ENCODE data around the gene PEMT. TPM values are rescaled to one million over a fixed set of nuclear protein-coding genes. Genes with fewer than 3 reads are reported as not detected.

PEMT gene
- total RNA-seq, 2 donors from 2014 or later: 16.9 to 23.8 TPM

DNA sequence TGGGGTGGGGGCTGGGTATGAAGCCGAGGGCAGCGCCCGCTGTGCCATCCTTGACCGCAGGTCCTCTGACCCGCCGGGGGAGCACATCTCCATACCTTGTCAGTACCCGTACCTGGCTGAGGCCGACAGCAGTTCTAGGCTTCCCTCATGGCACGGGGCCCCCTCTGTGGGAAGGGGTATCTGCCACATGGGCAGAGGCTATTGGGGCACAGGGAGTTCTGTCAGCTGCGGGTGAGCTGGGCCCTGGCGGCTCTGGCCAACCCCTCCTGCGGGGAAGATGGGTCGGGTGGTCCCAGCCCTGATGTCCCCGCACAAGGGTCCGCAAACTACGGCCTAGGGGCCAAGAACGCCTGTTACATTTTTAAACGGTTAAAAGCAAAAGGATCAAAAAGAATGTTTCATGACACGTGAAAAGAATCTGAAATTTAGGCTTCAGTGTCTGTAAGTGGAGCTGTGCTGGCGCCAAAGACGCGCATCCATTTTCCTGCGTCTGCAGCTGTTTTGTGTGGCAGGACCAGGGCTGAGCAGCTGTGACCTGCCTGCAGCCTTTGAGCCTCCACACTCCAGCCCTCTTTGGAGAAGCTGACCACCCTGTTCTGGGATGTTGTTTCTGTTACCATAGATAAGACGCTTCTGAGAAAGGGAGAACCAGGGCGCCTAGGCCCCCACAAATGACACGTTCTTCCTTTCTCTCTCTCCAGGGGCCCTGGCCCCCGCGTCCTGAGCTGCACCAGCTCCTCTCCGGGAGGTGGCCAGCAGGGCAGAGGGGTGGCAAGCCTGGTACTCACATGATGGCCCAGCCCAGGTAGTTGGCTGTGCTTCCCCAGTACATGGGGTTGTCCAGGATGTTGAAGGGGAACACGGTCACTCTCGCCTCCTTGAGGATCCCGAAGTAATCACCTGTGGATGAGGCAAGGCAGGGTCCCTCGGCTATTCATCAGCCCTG lies 82.6 kb downstream of the PEMT start:
- Histone ChIP-seq H3K4me3 (no peak overlapping the region), H3K27me3 (no peaks in the 10 kb centered on the region), H3K27ac (no peak overlapping the region), H3K9ac (ENCODE audit: low read depth in 2 of 2, low read length in 2 of 2) (no peak overlapping the region), H3K36me3 (no peaks in the 10 kb centered on the region), H3K9me3 (no peaks in the 10 kb centered on the region), H3K4me1 (no peaks in the 10 kb centered on the region)
- intact Hi-C loops (cut with DNase I): no loop called here
- TF ChIP-seq, protein P1, sequence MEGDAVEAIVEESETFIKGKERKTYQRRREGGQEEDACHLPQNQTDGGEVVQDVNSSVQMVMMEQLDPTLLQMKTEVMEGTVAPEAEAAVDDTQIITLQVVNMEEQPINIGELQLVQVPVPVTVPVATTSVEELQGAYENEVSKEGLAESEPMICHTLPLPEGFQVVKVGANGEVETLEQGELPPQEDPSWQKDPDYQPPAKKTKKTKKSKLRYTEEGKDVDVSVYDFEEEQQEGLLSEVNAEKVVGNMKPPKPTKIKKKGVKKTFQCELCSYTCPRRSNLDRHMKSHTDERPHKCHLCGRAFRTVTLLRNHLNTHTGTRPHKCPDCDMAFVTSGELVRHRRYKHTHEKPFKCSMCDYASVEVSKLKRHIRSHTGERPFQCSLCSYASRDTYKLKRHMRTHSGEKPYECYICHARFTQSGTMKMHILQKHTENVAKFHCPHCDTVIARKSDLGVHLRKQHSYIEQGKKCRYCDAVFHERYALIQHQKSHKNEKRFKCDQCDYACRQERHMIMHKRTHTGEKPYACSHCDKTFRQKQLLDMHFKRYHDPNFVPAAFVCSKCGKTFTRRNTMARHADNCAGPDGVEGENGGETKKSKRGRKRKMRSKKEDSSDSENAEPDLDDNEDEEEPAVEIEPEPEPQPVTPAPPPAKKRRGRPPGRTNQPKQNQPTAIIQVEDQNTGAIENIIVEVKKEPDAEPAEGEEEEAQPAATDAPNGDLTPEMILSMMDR (IDR thresholded peaks at IDR 0.05): no peak
- no peak for DNase-seq

- H3K9me3 ChIP-seq: no peaks in the 10 kb centered on the region
- H3K27me3 ChIP-seq: no peaks in the 10 kb centered on the region
- no peak overlapping the region for H3K9ac ChIP-seq (ENCODE audit: low read depth in 2 of 2, low read length in 2 of 2)
- H3K27ac ChIP-seq: no peak overlapping the region
- no peak for DNase-seq
- H3K36me3 ChIP-seq: no peaks in the 10 kb centered on the region
- no peak overlapping the region for H3K4me3 ChIP-seq
- intact Hi-C loops (cut with DNase I): no loop called here
- TF ChIP-seq, protein P1 (IDR thresholded peaks at IDR 0.05): no peak
- H3K4me1 ChIP-seq: no peaks in the 10 kb centered on the region
Observed at GRCh38 chr17:17508019-17508535, 83.4 kb downstream of the PEMT start.

DNA sequence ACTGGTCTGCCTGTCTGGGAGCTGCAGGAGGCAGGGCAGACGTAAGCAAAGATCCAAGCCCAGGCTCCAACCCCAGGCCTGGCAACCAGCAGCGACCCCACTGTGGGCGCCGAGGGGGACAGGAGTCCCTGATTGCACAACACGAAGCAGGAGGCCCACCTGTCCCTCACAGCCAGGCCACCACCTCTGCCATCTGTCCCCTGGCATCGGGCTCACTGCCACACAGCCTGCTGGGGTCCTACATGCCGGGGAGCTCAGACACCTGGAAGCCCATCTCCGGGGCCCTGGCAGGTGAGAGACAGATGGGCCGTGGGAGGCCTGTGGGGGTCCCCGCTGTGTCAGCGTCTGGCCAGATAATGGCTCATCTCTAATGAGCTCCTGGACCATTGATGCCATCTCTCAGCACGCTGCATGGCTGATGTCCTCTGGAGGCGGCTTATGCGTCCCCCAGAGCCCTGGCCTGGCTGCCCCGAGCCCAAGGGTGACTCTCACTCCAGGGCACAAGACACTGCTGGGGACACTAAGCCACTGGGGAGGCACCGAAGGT lies 84.0 kb downstream of the PEMT start:
- Histone ChIP-seq H3K4me1 (no peaks in the 10 kb centered on the region), H3K9ac (ENCODE audit: low read depth in 2 of 2, low read length in 2 of 2) (no peak overlapping the region), H3K4me3 (no peak overlapping the region), H3K27me3 (no peaks in the 10 kb centered on the region), H3K36me3 (no peaks in the 10 kb centered on the region), H3K9me3 (no peaks in the 10 kb centered on the region), H3K27ac (no peak overlapping the region)
- no peak for DNase-seq
- TF ChIP-seq, protein P1 (IDR thresholded peaks at IDR 0.05): no peak
- intact Hi-C loops (cut with DNase I): no loop called here

GRCh38 chr17:17506893-17507464 lies 84.5 kb downstream of the PEMT start:
- DNase-seq: peak; percentile 41
- Histone ChIP-seq H3K4me1 (no peaks in the 10 kb centered on the region), H3K9ac (ENCODE audit: low read depth in 2 of 2, low read length in 2 of 2) (no peak overlapping the region), H3K36me3 (no peaks in the 10 kb centered on the region), H3K27ac (no peak overlapping the region), H3K9me3 (no peaks in the 10 kb centered on the region), H3K4me3 (no peak overlapping the region), H3K27me3 (no peaks in the 10 kb centered on the region)
- intact Hi-C loops (cut with DNase I): no loop called here
- TF ChIP-seq, protein P1 (IDR thresholded peaks at IDR 0.05): no peak

DNA sequence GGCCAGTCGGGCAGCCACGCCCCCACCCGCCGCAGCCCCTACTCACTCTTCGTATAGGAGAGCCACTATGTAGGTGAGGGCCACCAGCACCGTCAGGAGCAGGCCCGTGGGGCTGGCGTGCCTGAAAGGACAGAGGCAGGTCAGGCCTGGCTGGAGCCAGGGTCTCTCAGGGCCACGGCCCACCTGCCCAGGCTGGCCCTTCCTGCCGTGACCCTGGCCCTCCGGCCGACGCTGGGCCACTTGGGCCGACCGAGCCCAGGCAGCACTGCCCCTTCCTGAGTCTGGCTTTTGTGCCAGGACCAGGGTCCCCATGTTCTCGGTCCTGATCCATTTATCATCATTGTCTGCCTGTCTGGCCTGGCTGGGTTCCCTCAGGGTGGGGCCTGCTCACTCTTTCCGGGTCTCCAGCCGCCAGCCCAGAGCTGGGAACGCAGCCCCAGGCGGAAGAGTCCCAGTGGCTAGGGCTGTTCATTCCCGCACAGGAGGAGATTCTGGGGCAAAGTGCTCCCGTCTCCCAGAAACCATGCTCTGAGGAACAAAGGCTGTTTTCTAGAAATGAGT lies 85.2 kb downstream of the PEMT start:
- peak; percentile 42 for DNase-seq
- no peaks in the 10 kb centered on the region for H3K4me1 ChIP-seq
- no peak overlapping the region for H3K27ac ChIP-seq
- no peak overlapping the region for H3K4me3 ChIP-seq
- no peaks in the 10 kb centered on the region for H3K9me3 ChIP-seq
- TF ChIP-seq, protein P1 (IDR thresholded peaks at IDR 0.05): no peak
- H3K36me3 ChIP-seq: no peaks in the 10 kb centered on the region
- H3K27me3 ChIP-seq: no peaks in the 10 kb centered on the region
- no peak overlapping the region for H3K9ac ChIP-seq (ENCODE audit: low read depth in 2 of 2, low read length in 2 of 2)
- intact Hi-C loops (cut with DNase I): no loop called here
